ENCODE results near the gene LIN28B.
A peak's percentile ranks its signal among the peaks of the same experiment; 100 is the strongest.
"Not testable (repeated sequence)": the region's sequence is repeated elsewhere in the genome, so short reads cannot be mapped to it uniquely, and the experiment has no call there.

The LIN28B gene

DNA sequence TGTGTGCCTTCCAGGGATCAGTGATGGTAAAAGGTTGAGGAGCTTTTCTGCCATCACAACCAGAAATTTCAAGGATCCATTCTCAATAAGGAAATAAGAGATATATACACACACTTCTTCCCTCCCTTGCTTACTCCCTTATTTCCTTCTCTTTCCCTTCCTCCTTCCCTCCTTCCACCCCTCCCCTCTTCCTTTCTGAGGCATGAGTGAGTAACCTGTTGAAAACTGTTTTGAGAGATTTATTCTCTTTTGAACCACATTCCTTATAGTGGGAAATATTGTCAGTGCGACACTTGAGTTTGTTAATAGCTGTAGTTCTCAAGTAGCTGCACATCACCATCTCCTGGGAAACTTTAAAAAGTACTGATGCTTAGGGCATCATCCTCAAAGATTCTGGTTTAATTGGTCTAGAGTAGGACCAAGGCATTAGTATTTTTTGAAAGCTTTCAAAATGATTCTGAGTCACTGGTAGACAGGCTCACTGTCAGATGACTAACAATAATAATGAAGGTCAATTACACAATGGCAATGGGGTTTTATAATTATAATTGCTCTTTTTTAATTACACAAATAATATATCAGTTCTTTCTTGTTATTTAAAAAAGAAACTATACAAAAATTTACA, 113.0 kb downstream of the LIN28B start:
- no peak for DNase-seq

DNA sequence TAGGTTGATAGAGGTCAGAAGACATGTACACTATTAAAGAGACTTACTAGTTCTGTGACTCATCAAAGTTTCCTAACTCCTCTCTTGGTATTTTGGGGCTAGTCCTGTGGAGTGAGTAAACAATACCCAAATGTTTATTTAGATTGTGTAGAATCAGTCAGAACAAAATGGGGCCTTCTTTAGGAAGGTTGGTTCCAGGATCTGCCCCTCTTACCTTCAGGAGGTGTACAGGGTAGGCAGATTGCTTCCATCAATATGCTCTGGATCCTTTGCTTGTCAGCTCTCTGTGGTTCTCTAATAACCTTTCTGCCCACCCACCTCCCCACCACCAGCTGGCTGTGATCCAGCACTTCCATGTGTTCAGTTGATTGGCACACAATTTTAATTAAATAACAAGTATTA, 115.9 kb downstream of the LIN28B start:
- no peak for DNase-seq

DNA sequence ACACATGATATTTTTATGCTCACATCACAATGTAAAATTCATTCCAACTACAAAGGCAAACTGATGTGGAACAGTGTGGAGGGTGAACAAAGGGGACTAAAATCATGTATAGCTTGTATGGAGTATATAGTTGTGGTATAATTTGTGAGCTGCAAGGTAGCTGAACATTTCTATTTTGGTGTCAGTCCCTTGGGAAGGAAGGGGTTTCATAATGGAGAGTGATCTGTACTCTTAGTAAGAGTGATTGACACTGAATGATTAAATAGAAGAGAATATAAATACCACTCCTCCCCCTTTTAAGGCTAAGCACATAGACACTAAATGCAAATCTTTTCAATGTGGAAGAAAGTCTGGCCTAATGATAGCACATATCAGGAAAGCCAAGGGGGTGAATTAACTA, 118.3 kb downstream of the LIN28B start:
- DNase-seq: no peak

DNA sequence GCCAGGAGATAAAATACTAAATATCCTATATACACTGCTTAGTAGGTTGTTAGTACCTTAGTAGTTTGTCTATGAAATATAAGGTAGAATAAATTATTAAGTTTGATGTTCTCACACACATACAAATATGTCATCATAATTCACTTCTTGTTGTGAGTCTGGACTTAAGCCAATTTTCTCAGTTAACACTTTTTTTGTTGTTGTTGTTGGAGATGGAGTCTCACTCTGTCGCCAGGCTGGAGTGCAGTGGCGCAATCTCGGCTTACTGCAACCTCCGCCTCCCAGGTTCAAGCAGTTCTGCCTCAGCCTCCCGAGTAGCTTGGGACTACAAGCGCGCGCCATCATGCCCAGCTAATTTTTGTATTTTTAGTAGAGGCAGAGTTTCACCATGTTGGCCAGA, 119.5 kb downstream of the LIN28B start:
- not testable (repeated sequence) for DNase-seq

DNA sequence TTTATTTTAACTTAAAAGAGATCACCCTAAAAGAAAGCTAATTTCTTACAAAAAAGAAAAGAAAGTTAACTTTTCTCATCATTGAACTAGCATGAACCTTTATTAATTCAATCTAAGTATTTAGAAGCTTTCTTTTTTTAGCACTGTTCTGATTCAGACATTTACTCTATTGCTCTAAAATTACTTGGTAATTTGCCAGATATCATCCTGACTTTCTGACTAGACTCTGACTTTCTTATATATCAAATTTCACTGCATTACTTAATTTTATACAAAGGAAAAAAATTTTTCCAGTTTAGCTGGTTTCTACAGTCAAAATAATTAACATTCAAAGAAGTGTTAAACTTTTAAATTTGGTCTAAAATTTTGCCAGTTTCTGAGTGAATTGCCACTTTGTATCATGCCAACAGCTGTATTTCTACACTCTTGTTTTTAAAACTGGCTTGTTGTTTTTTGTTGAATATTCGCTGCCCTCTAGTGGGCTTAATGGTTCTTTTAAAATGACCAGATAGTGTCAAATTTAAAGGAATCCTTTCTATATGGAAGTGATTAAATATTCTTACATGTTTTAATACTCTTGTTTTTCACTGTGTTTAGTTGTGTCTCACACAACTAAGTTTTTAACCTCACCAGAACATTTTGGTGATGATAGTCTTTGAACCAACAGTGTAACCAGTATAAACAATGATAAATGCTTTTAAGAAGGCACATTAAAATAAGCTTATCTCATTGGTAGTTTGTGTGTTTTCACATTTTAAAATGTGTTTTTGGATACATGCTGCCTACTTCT, 120.9 kb downstream of the LIN28B start:
- DNase-seq: no peak

DNA sequence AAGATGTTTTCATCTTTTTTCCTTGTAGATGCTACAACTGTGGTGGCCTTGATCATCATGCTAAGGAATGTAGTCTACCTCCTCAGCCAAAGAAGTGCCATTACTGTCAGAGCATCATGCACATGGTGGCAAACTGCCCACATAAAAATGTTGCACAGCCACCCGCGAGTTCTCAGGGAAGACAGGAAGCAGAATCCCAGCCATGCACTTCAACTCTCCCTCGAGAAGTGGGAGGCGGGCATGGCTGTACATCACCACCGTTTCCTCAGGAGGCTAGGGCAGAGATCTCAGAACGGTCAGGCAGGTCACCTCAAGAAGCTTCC, 121.4 kb downstream of the LIN28B start:
- no peak for DNase-seq

DNA sequence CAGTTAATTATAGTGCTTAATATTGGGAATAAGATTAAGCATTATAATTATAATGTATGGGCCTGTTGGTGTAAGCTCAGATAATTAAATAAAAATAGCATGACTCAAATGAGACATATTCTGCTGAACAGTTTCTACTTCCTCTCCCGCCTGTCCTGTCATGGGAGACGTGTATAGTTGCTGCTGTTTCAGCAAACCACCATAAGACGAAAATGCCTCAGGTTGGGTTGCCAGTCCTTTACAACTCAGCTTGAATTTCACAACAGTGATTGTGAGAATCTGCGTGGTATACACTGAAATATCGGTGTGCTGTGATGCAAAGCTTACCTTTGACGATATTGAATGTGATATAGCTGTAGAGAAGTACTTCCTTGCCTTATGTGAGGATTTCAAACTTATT, 123.4 kb downstream of the LIN28B start:
- no peak for DNase-seq

DNA sequence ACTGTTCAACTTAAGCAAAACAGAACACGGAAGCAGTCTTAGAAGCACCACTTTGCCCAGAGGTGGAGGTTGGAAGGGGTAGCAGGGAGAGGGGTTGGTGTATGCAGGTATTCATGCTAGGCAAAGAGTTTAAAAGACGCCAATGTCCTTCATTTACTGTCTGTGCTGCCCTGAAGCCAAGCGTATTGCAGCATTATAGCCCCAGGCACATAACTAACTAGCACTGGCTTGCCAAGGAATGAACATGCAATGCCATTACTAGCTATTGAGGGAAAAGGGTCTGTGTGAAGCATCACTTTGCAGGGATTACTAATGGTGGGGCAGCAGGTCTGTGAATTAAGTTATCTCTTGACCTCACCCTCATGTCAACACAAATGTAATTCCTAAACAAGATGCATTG, 124.8 kb downstream of the LIN28B start:
- not testable (repeated sequence) for DNase-seq

DNA sequence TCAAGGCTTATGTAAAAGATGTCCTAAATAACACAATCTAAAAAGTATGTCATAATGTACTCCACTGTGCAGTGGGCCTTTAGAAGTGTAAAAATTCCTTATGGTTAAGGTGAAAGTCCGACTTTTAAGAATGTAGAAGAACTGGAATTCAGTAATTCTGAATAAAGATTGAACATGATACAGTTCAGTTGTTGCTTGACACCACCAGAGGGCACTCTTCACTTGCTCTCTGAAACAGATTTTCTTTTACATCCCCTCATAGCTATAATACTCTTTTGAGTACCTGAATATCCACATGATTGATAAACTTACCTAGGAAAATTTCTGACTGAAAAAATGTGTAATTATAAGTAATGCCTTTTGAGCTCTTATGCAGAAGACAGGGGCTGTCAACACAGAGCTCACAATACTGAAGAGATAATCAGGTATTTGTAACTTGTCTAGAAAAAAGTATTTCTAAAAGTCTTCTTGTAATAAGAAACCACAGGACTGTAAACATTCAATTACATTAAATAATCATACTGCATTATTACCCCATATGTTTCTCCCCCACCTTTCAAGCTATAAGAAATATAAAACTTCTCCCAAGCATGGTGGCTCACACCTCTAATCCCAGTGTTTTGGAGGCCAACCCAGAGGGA, 130.8 kb downstream of the LIN28B start:
- peak; percentile 21 for DNase-seq

DNA sequence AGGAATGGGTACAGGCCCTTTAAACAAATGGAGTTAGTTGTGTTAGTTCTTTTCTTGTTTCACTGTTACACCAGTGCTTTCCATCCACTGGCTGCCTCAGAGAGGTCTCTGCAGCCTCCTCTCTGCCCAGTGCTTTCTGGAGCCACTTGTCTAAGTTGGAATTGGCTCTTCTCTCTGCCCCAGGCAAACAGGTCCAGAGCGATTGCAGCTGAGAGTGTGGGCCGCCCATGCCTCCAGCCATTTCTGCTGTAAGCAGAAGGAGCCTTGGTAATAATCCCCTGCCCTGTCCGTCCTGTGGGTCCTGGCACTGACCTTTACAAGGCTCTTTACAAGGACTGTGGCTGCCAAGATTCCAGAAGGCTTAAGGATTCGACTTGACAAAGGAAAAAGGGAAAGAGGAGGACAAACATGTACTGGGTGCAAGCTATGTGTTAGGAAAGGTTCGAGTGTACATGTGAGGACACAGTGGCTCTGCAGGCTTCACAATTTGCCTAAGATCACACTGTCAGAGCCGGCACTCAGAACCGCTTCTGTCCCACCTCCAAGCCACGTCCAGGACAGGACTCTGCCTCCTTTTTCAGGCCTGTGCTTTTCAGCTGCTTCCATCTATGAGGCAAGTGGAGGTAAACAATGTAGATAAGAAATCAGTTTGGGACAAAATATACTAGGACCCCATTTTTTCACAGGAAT, 134.4 kb downstream of the LIN28B start:
- DNase-seq: no peak

DNA sequence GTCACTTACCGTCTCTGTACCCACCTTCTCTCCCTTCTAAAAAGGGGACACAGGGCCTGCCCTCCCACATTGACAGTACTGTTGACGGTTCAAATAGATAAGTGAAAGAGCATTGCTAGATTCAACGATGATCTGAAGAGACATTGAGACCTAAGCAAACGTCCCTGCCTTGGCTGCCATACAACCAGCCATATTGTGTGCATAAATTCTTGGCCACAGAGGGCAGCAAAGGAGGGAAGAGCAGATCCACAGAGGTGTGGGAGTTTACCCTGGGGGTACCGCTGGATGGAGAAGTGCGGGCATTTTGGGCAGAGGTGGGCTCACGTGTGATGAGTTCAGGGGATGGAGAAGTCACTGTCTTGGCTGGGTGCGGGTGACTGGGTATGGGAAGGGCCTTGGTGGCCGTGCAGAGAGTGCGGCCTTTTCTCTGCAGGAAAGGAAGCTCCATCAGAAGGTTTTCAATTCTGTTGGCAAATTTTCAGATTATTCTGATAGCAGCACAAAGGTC, 137.3 kb downstream of the LIN28B start:
- no peak for DNase-seq

DNA sequence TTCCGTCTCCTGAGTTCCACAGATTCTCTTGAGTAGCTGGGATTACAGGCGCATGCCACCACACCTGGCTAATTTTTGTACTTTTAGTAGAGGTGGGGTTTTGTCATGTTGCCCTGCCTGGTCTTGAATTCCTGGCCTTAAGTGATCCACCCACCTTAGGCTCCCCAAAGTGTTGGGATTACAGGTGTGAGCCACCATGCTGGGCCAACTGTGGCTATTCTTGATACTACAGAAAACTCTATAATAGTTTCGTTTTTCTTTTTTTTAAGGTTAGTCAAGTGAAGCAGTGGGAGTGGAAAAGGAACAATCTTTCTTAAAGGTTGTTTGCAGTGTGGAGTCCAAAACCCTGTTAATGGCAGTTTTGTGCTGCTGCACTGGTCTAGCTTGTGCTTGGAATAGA, 138.2 kb downstream of the LIN28B start:
- DNase-seq: no peak

DNA sequence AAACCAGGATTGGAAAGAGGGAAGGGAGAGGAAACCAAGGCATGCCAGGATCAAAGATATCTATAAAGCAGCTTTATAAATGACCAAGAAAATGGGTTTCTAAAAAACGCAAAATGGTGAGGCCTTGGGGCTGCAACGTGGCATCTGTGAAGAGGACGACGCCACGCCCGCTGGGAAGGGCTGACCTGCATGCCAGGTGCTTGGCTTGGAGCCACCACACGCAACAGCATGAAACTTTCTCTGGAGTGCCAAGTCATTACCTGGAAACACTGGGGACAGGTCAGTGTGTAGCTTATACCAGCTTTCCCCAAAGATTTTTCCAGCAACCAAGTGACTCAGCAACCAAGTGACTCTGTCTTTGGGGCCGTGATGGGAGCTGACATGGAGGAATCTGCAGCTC, 140.4 kb downstream of the LIN28B start:
- no peak for DNase-seq

DNA sequence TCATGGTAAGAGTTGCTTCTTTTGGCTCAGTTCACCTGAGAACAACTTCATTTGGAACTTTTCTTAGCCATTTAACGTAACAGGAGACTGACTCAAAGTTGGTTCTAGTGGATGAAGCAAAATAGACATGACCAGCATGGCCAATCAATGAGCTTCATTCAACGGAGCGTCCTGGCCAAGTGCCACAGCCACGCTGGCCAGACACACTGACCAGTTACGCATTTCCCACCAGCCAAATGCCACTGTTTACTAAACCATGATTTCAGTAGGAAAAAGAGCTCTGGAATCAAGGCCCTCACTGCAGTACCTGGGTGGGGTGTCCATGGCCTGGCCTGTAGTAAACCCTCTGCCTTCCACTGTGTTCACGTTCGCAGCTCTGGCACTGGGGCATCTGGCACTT, 142.5 kb downstream of the LIN28B start:
- no peak for DNase-seq

DNA sequence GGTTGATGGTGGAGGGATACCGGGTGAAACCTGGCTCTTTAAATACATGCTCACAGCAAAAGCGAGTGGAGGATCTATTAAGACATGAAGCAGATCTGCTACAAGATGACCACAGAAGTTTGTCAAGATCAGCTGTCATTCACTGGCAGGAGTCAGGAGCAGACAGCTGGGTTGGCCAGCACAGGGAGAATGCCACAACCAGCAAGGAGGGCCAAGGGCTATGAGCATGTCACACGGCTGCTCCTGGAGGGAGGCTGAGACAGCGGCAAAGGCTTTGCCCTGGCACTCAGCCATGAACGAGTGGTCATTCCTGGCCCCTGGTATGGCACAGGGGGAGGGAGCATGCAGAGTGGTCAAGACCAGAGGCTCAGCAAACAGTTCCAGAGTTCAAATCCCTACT, 145.3 kb downstream of the LIN28B start:
- no peak for DNase-seq

DNA sequence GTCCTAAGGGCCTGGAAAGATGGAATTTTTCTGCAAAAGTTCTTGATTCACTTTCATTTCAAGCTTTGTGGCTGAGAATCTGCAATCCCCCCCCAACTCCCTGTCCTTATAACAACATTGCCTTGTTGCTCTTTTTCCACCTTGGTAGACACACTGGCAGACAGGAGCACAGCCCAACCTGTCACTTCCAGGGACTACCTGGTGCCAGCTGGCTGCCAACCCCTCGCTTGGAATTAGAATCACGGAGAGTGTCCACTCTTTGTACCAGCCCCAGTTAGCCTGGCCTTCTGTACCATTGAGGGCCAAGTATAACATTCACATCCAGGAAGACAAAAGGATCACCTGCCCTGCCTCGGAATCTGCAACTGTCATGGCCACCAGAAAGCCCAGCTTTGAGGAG, 148.2 kb downstream of the LIN28B start:
- DNase-seq: no peak

DNA sequence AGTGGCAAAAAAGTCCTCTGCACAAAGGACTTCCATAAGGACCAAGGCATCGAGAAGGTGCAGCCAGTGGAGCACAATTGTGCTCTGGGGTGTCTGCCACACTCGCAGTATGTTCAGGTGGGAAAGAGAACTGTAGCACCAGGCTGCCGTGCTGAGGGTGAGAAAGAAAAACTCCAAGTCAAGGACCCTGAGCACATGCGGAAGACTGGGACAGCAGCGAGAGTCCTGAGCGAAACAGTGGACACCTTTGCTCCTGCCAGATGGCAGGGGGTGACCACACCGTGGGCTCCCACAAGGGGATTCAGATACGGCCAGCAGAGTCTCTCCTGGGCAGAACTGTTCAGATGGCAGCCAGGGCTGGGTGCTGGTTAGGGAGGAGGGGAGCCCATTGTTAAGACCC, 149.4 kb downstream of the LIN28B start:
- DNase-seq: no peak

DNA sequence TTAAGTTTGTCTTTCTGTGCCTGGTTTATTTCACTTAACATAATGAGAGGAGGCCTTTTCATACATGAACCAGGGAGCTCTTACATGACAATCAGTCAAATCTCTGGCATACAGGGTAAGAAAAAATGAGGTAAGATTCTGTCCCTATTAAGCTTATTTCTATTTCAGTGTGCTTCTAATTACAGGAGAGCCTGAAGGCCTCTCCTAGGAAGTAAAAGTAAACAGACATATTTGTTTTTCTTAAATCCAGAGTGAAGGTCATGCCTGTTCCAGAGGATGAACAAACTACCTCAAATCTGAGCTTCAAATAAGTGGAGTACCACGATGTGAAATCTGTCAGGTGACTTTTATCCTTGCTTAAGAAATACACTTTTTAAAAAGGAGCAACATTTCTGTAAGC, 150.3 kb downstream of the LIN28B start:
- no peak for DNase-seq

DNA sequence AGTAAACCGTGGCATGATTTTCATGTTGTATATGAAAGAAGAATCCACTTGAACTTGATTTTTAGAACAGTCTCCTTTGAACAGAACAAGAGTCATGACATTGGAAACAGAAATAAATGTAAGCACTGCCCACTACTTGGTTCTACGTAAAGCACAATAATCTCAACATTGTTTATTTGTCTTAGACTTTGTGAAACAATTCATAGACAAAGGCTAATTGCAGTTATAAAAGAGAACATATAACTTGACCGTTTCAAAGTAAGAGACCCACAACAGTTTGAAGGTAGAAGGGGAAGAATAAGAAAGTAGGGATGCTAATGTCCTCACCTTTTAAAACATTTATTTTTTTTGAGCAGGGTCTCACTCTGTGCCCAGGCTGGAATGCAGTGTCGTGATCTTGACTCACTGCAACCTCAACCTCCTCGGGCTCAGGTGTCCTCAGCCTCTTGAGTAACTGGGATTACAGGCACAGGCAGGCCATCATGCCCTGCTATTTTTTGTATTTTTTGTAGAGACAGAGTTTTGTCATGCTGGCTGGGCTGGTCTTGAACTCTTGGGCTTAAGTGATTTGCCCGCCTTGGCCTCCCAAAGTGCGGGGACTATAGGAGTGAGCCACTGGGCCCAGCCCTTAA, 151.8 kb downstream of the LIN28B start:
- DNase-seq: no peak

DNA sequence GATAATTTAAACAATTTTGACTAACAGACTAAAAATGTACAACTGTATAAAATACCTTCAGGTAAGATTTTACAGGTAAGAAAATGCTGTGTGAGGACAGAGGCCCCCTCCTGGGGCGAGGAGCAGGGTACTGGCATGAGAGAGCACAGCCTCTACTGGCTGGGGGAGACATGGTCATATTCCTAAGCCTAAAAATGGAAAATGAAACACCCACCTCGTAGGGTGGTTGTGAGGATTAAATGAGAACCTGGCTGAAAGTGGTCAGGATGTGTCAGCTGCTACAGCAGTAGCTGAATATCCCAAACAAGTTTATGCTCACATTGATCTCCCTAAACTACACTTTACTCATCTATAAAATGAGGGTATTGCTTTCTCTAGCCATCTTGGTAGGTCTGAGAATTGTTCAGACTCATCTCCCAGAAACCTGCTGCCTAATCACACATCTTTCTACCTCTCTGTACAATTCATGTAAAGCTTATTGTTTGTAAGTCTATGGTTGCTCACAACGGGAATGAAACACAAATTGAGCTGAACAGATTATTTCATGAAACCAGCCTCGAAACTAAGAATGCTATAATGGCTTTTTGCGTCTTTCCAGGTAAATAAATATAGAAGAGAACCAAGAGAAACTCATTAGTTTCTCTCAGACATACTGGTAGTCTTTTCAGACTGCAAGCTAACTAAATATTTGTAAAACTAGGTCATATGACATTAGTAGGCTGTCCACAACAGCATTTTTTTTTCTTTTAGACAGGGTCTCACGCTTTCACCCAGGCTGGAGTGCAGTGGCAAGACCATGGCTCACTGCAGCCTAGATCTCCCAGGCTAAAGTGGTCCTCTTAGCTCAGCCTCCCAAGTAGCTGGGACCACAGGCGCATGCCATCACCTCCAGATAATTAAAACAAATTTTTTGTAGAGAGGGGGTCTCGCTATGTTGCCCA, 153.3 kb downstream of the LIN28B start:
- no peak for DNase-seq

DNA sequence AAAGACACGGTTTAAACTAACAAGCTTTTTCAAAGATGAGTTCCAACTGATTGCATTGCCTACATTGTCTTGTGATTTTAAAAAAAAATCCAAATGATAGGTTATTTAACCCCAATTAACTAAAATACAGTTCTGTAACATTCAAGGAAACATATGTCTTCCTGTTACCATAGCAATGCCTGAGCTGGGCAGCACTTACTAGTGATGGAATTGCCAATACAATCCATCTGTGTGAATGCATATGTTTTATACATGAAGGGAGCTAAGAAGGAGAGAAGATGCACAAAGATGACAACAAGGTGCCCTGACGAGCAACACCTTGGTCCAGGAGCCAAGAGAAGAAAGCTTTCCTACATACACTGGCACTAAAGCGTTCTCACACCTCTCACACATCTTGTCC, 154.2 kb downstream of the LIN28B start:
- DNase-seq: no peak

DNA sequence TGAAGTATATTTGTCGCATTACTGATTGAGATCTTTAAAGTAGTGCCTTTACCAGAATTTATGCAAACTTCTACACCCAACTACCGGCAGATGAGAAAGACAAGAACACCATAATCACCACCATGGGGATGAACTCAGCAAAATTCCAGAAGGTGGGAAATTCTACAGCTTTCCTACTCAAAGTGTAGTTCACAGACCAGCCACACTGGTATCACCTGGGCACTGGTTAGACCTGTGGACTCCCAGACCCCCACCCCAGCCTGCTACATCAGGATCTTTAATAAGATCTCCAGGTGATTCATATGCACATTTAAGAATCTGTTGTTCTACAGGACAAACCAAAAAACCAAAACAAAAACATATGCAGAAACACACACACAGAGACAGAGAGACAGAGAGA, 155.0 kb downstream of the LIN28B start:
- no peak for DNase-seq
